ENCODE measurements around the gene BNC2.

The BNC2 gene

GRCh38 chr9:16679327-16679821 is 191.1 kb downstream of the BNC2 start:
- TF ChIP-seq USF1 (IDR thresholded peaks at IDR 0.05) = no peak
- no peak for TF ChIP-seq ZBTB7A (IDR thresholded peaks at IDR 0.05; ENCODE audit: low read depth)
- no peak for TF ChIP-seq MAX (IDR thresholded peaks at IDR 0.05)
- TF ChIP-seq TEAD4 (IDR thresholded peaks at IDR 0.05) = no peak
- TF ChIP-seq EP300 (IDR thresholded peaks at IDR 0.05; ENCODE audit: borderline replicate concordance) = no peak
- TF ChIP-seq REST (IDR thresholded peaks at IDR 0.05; ENCODE audit: low read depth) = no peak
- no peak for TF ChIP-seq CEBPB (IDR thresholded peaks at IDR 0.05)
- TF ChIP-seq EGR1 (IDR thresholded peaks at IDR 0.05) = no peak
- no peak for TF ChIP-seq TCF12 (IDR thresholded peaks at IDR 0.05; ENCODE audit: low read depth)
- TF ChIP-seq YY1 (IDR thresholded peaks at IDR 0.05; ENCODE audit: low read depth) = no peak
- TF ChIP-seq FOXM1 (IDR thresholded peaks at IDR 0.05; ENCODE audit: borderline replicate concordance, low read depth) = no peak
- TF ChIP-seq TAF1 (IDR thresholded peaks at IDR 0.05; ENCODE audit: low read depth) = no peak
- TF ChIP-seq NFIC (IDR thresholded peaks at IDR 0.05) = no peak
- TF ChIP-seq CREB1 (IDR thresholded peaks at IDR 0.05; ENCODE audit: low read depth) = no peak
- no peak for TF ChIP-seq RAD21 (IDR thresholded peaks at IDR 0.05; ENCODE audit: low read depth)

- TF ChIP-seq ZBTB7A (IDR thresholded peaks at IDR 0.05; ENCODE audit: low read depth) (no peak), YY1 (IDR thresholded peaks at IDR 0.05; ENCODE audit: low read depth) (no peak), EGR1 (IDR thresholded peaks at IDR 0.05) (no peak), FOXM1 (IDR thresholded peaks at IDR 0.05; ENCODE audit: borderline replicate concordance, low read depth) (no peak), TEAD4 (IDR thresholded peaks at IDR 0.05) (no peak), TAF1 (IDR thresholded peaks at IDR 0.05; ENCODE audit: low read depth) (no peak), MAX (IDR thresholded peaks at IDR 0.05) (no peak), CREB1 (IDR thresholded peaks at IDR 0.05; ENCODE audit: low read depth) (no peak), NFIC (IDR thresholded peaks at IDR 0.05) (no peak), RAD21 (IDR thresholded peaks at IDR 0.05; ENCODE audit: low read depth) (no peak)
These were observed 194.0 kb downstream of the BNC2 start for GRCh38 chr9:16676519-16676918.

GRCh38 chr9:16675131-16675530 is 195.3 kb downstream of the BNC2 start:
- TF ChIP-seq RAD21 (IDR thresholded peaks at IDR 0.05; ENCODE audit: low read depth) = no peak
- TF ChIP-seq TAF1 (IDR thresholded peaks at IDR 0.05; ENCODE audit: low read depth) = no peak
- no peak for TF ChIP-seq ZBTB7A (IDR thresholded peaks at IDR 0.05; ENCODE audit: low read depth)
- no peak for TF ChIP-seq YY1 (IDR thresholded peaks at IDR 0.05; ENCODE audit: low read depth)
- no peak for TF ChIP-seq TCF12 (IDR thresholded peaks at IDR 0.05; ENCODE audit: low read depth)
- TF ChIP-seq CEBPB (IDR thresholded peaks at IDR 0.05) = no peak
- TF ChIP-seq REST (IDR thresholded peaks at IDR 0.05; ENCODE audit: low read depth) = no peak
- TF ChIP-seq FOXM1 (IDR thresholded peaks at IDR 0.05; ENCODE audit: borderline replicate concordance, low read depth) = no peak
- TF ChIP-seq NFIC (IDR thresholded peaks at IDR 0.05) = no peak
- TF ChIP-seq USF1 (IDR thresholded peaks at IDR 0.05) = no peak
- TF ChIP-seq MAX (IDR thresholded peaks at IDR 0.05) = no peak
- TF ChIP-seq EGR1 (IDR thresholded peaks at IDR 0.05) = no peak
- no peak for TF ChIP-seq TEAD4 (IDR thresholded peaks at IDR 0.05)
- no peak for TF ChIP-seq CREB1 (IDR thresholded peaks at IDR 0.05; ENCODE audit: low read depth)

- TF ChIP-seq EP300 (IDR thresholded peaks at IDR 0.05; ENCODE audit: borderline replicate concordance) = no peak
- no peak for TF ChIP-seq NFIC (IDR thresholded peaks at IDR 0.05)
- no peak for TF ChIP-seq TCF12 (IDR thresholded peaks at IDR 0.05; ENCODE audit: low read depth)
- no peak for TF ChIP-seq FOXM1 (IDR thresholded peaks at IDR 0.05; ENCODE audit: borderline replicate concordance, low read depth)
- no peak for TF ChIP-seq REST (IDR thresholded peaks at IDR 0.05; ENCODE audit: low read depth)
- TF ChIP-seq ZBTB7A (IDR thresholded peaks at IDR 0.05; ENCODE audit: low read depth) = no peak
- TF ChIP-seq CEBPB (IDR thresholded peaks at IDR 0.05) = no peak
- no peak for TF ChIP-seq EGR1 (IDR thresholded peaks at IDR 0.05)
- TF ChIP-seq YY1 (IDR thresholded peaks at IDR 0.05; ENCODE audit: low read depth) = no peak
- no peak for TF ChIP-seq USF1 (IDR thresholded peaks at IDR 0.05)
- no peak for TF ChIP-seq MAX (IDR thresholded peaks at IDR 0.05)
These were observed 197.3 kb downstream of the BNC2 start for GRCh38 chr9:16673171-16673570.

Data from Ishikawa (cell line).